H9 (cell line): ENCODE results near the gene LRRC27. TPM values are rescaled to one million over a fixed set of nuclear protein-coding genes. Genes with fewer than 3 reads are reported as not detected.
A peak's percentile ranks its signal among the peaks of the same experiment; 100 is the strongest.

Source experiments
- DNase-seq: peaks from one replicate; pipeline ENCODE4 v3.0.0-alpha.2; 2017
- H2AFZ ChIP-seq: one replicate; pipeline ENCODE4 v1.6.1; 2013; ENCODE audit warnings: mild to moderate bottlenecking, low read length, control low read depth, moderate library complexity
- H2AK5ac ChIP-seq: 2 replicates; pipeline ENCODE4 v1.6.1; 2013; ENCODE audit warnings: low read length, control low read depth, mixed read lengths; ENCODE audit not compliant: insufficient read length
- H2BK120ac ChIP-seq: one replicate; pipeline ENCODE4 v1.6.1; 2013; ENCODE audit warnings: low read depth, mild to moderate bottlenecking, low read length, control low read depth, inconsistent platforms; ENCODE audit not compliant: poor library complexity, severe bottlenecking
- H2BK12ac ChIP-seq: 2 replicates; pipeline ENCODE4 v1.6.1; 2013; ENCODE audit warnings: low read length, control low read depth, mixed read lengths, low read depth; ENCODE audit not compliant: insufficient read length
- H2BK15ac ChIP-seq: 2 replicates; pipeline ENCODE4 v1.6.1; 2013; ENCODE audit warnings: low read depth, low read length, control low read depth
- H2BK20ac ChIP-seq: one replicate; pipeline ENCODE4 v1.6.1; 2013; ENCODE audit warnings: low read depth, mild to moderate bottlenecking, low read length, control low read depth, inconsistent platforms; ENCODE audit not compliant: poor library complexity, severe bottlenecking
- H2BK5ac ChIP-seq: 2 replicates; pipeline ENCODE4 v1.6.1; 2013; ENCODE audit warnings: low read length, control low read depth, mixed read lengths; ENCODE audit not compliant: insufficient read length
- H3K14ac ChIP-seq: 2 replicates; pipeline ENCODE4 v1.6.1; 2013; ENCODE audit warnings: low read length, control low read depth; ENCODE audit not compliant: insufficient read depth
- H3K18ac ChIP-seq: 2 replicates; pipeline ENCODE4 v1.6.1; 2013; ENCODE audit warnings: low read depth, mild to moderate bottlenecking, mixed read lengths, low read length, control low read depth; ENCODE audit not compliant: insufficient read length
- H3K23ac ChIP-seq: 2 replicates; pipeline ENCODE4 v1.6.1; 2013; ENCODE audit warnings: low read length, control low read depth, mixed read lengths, low read depth; ENCODE audit not compliant: insufficient read length
- H3K23me2 ChIP-seq: 2 replicates; pipeline ENCODE4 v1.6.1; 2013; ENCODE audit warnings: low read depth, mild to moderate bottlenecking, mixed read lengths, low read length, control low read depth; ENCODE audit not compliant: insufficient read length, poor library complexity, severe bottlenecking
- H3K27ac ChIP-seq: 2 replicates; pipeline ENCODE4 v1.5.1; 2013; ENCODE audit warnings: low read length, control low read depth, mixed read lengths, low read depth; ENCODE audit not compliant: insufficient read length
- H3K27me3 ChIP-seq: 2 replicates; pipeline ENCODE4 v1.6.1; 2013; ENCODE audit warnings: low read length, control low read depth, inconsistent platforms; ENCODE audit not compliant: insufficient read depth
- H3K4ac ChIP-seq: 2 replicates; pipeline ENCODE4 v1.6.1; 2013; ENCODE audit warnings: low read depth, mild to moderate bottlenecking, control low read depth, inconsistent platforms, low read length, moderate library complexity
- H3K4me1 ChIP-seq: 2 replicates; pipeline ENCODE4 v1.6.1; 2013; ENCODE audit warnings: low read length, control low read depth, inconsistent platforms; ENCODE audit not compliant: insufficient read depth
- H3K4me2 ChIP-seq: 2 replicates; pipeline ENCODE4 v1.6.1; 2013; ENCODE audit warnings: low read length, control low read depth, mixed read lengths; ENCODE audit not compliant: insufficient read length, insufficient read depth
- H3K56ac ChIP-seq: 2 replicates; pipeline ENCODE4 v1.6.1; 2013; ENCODE audit warnings: low read depth, mild to moderate bottlenecking, mixed read lengths, low read length, control low read depth; ENCODE audit not compliant: insufficient read length
- H3K79me1 ChIP-seq: 2 replicates; pipeline ENCODE4 v1.6.1; 2013; ENCODE audit warnings: low read depth, mild to moderate bottlenecking, moderate library complexity, low read length, control low read depth, inconsistent platforms; ENCODE audit not compliant: insufficient read depth, poor library complexity, severe bottlenecking
- H3K79me2 ChIP-seq: 2 replicates; pipeline ENCODE4 v1.6.1; 2013; ENCODE audit warnings: low read length, control low read depth, inconsistent platforms; ENCODE audit not compliant: insufficient read depth
- H3K9ac ChIP-seq: 2 replicates; pipeline ENCODE4 v1.6.1; 2013; ENCODE audit warnings: low read length, control low read depth, mixed read lengths; ENCODE audit not compliant: insufficient read length; ENCODE audit errors: extremely low read depth
- H3K9me3 ChIP-seq: one replicate; pipeline ENCODE4 v1.6.1; 2013; ENCODE audit warnings: low read depth, low read length, inconsistent platforms; ENCODE audit not compliant: control insufficient read depth
- H3T11ph ChIP-seq: one replicate; pipeline ENCODE4 v1.6.1; 2013; ENCODE audit warnings: mild to moderate bottlenecking, low read length, control low read depth, inconsistent platforms
- H4K20me1 ChIP-seq: one replicate; pipeline ENCODE4 v1.6.1; 2013; ENCODE audit not compliant: control insufficient read depth, insufficient read length, insufficient read depth
- H4K5ac ChIP-seq: 2 replicates; pipeline ENCODE4 v1.6.1; 2013; ENCODE audit warnings: low read depth, mild to moderate bottlenecking, mixed read lengths, low read length, control low read depth; ENCODE audit not compliant: insufficient read length
- H4K8ac ChIP-seq: replicated peaks from 2 replicates; pipeline ENCODE4 v1.6.1; 2013; ENCODE audit warnings: low read length, control low read depth, mixed read lengths, low read depth; ENCODE audit not compliant: insufficient read length
- H4K91ac ChIP-seq: 2 replicates; pipeline ENCODE4 v1.6.1; 2013; ENCODE audit warnings: low read depth, mild to moderate bottlenecking, moderate library complexity, mixed read lengths, low read length, control low read depth; ENCODE audit not compliant: insufficient read length
- H3K27ac Mint-ChIP-seq, 3 experiments: 2 replicates in 2 of 3; 3 replicates in 1 of 3; pipeline ENCODE4 v1.8.0; 2020 to 2021; ENCODE audit warnings: mixed read lengths in 3 of 3, mild to moderate bottlenecking in 1 of 3, moderate library complexity in 1 of 3
- H3K27me3 Mint-ChIP-seq: 2 replicates; pipeline ENCODE4 v1.8.0; 2021; ENCODE audit warnings: low read depth, mild to moderate bottlenecking, moderate library complexity, mixed read lengths
- H3K36me3 Mint-ChIP-seq, 3 experiments: 2 replicates in 2 of 3; 3 replicates in 1 of 3; pipeline ENCODE4 v1.8.0; 2020 to 2021; ENCODE audit warnings: low read depth in 3 of 3, mixed read lengths in 3 of 3; ENCODE audit not compliant: insufficient read depth in 1 of 3
- H3K4me1 Mint-ChIP-seq, 2 experiments: 2 replicates each; pipeline ENCODE4 v1.8.0; 2020; ENCODE audit warnings: mixed read lengths in 2 of 2
- H3K4me3 Mint-ChIP-seq, 2 experiments: 2 replicates in 1 of 2; 3 replicates in 1 of 2; pipeline ENCODE4 v1.8.0; 2020 to 2021; ENCODE audit warnings: mild to moderate bottlenecking in 2 of 2, mixed read lengths in 2 of 2, moderate library complexity in 1 of 2
- H3K9me3 Mint-ChIP-seq, 2 experiments: 2 replicates in 1 of 2; 3 replicates in 1 of 2; pipeline ENCODE4 v1.8.0; 2020; ENCODE audit warnings: mild to moderate bottlenecking in 2 of 2, mixed read lengths in 2 of 2, moderate library complexity in 1 of 2
- WGBS: extraction: QIAGEN DNeasy Blood & Tissue Kit; methylation state at CpG from one replicate; pipeline ENCODE4 v1.1.7; 2013; ENCODE audit warnings: missing lambda C conversion rate, low lambda C conversion rate, mixed read lengths; ENCODE audit not compliant: insufficient read length; ENCODE audit errors: extremely low coverage; 5-methylcytosine and 5-hydroxymethylcytosine counted together
- total RNA-seq: library from RNA; stranded (reverse); gene quantifications from 2 replicates; pipeline ENCODE4 v1.2.1, GENCODE V29; 2021
- TF ChIP-seq, protein P1 (sequence below): fragments of 200-600 bp; sonication (generic); conservative IDR thresholded peaks from 3 replicates; pipeline ENCODE4 v1.8.0; 2021; ENCODE audit warnings: antibody characterized with exemption, mild to moderate bottlenecking

LRRC27 gene
- total RNA-seq, 1 experiment from 2014 or later: 2.7 TPM

GRCh38 chr10:132394936-132395703 is 63.1 kb downstream of the LRRC27 start:
- Mint-ChIP-seq H3K27me3 (peaks cover 18% of the 10 kb centered on the region), H3K4me3 (peak overlapping the region in 1 of 2 experiments; percentile 55; a peak in 1 of 5 replicates), H3K9me3 (peaks cover 8 to 9% of the 10 kb centered on the region in 2 experiments), H3K4me1 (peaks cover 9 to 15% of the 10 kb centered on the region in 2 experiments), H3K36me3 (peaks cover 0 to 8% (median 7%) of the 10 kb centered on the region in 3 experiments; a peak in 3 of 7 replicates), H3K27ac (no peak overlapping the region)
- Histone ChIP-seq H3K9ac (no peak overlapping the region), H3K23ac (no peak overlapping the region), H3K4me2 (no peak overlapping the region), H3K79me2 (no peaks in the 10 kb centered on the region), H3K14ac (no peak overlapping the region), H2BK15ac (no peak overlapping the region), H3K27me3 (no peaks in the 10 kb centered on the region), H3K79me1 (no peaks in the 10 kb centered on the region), H4K8ac (no peak overlapping the region), H2BK20ac (no peak overlapping the region), H4K5ac (no peak overlapping the region), H3T11ph (no peak overlapping the region), H2AFZ (no peak overlapping the region), H3K18ac (no peak overlapping the region), H3K4me1 (no peaks in the 10 kb centered on the region; the same call in 1 of the 2 replicates), H3K9me3 (no peaks in the 10 kb centered on the region), H2BK120ac (no peak overlapping the region), H4K91ac (no peak overlapping the region), H2AK5ac (no peak overlapping the region), H3K56ac (no peak overlapping the region), H2BK12ac (no peak overlapping the region), H2BK5ac (no peak overlapping the region), H4K20me1 (no peaks in the 10 kb centered on the region), H3K4ac (no peak overlapping the region), H3K23me2 (peaks cover 7% of the 10 kb centered on the region), H3K27ac (no peak overlapping the region)
- TF ChIP-seq, protein P1, sequence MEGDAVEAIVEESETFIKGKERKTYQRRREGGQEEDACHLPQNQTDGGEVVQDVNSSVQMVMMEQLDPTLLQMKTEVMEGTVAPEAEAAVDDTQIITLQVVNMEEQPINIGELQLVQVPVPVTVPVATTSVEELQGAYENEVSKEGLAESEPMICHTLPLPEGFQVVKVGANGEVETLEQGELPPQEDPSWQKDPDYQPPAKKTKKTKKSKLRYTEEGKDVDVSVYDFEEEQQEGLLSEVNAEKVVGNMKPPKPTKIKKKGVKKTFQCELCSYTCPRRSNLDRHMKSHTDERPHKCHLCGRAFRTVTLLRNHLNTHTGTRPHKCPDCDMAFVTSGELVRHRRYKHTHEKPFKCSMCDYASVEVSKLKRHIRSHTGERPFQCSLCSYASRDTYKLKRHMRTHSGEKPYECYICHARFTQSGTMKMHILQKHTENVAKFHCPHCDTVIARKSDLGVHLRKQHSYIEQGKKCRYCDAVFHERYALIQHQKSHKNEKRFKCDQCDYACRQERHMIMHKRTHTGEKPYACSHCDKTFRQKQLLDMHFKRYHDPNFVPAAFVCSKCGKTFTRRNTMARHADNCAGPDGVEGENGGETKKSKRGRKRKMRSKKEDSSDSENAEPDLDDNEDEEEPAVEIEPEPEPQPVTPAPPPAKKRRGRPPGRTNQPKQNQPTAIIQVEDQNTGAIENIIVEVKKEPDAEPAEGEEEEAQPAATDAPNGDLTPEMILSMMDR: no peak
- no CpG with 5 or more reads among the region's 12 CpGs for WGBS
- no peak for DNase-seq
